Heart right ventricle (tissue), 16 donors: ENCODE results near the gene MIGA1. TPM values are rescaled to one million over a fixed set of nuclear protein-coding genes. Genes with fewer than 3 reads are reported as not detected.

Experiments
- ATAC-seq, 8 donors: fragments of 200-7000 bp; cut with Tn5 transposase; one replicate each; pipeline ENCODE4 v1.9.1; 2020; ENCODE audit warnings: mild to moderate bottlenecking in 8 of 8, moderate library complexity in 8 of 8, moderate number of reproducible peaks in 1 of 8
- DNase-seq, 2 donors: peaks; one replicate each; pipeline ENCODE4 v3.0.0-alpha.2; 2020
- H3K27ac ChIP-seq, 10 donors: fragments of 200-600 bp; sonication (generic) in 2 of 10; one replicate each; pipeline versions ENCODE4 v1.5.0 to v1.8.0; 2020 to 2022; ENCODE audit warnings: mild to moderate bottlenecking in 3 of 10
- H3K27me3 ChIP-seq, 7 donors: fragments of 200-600 bp; one replicate each; pipeline ENCODE4 v1.8.0; 2021 to 2022; ENCODE audit warnings: mild to moderate bottlenecking in 2 of 7
- H3K36me3 ChIP-seq, 9 donors: fragments of 200-600 bp; sonication (generic) in 1 of 9; one replicate each; pipeline versions ENCODE4 v1.5.0 to v1.8.0; 2020 to 2022; ENCODE audit warnings: mild to moderate bottlenecking in 2 of 9
- H3K4me1 ChIP-seq, 9 donors: fragments of 200-600 bp; sonication (generic) in 1 of 9; one replicate each; pipeline versions ENCODE4 v1.5.0 to v1.8.0; 2020 to 2022; ENCODE audit warnings: mild to moderate bottlenecking in 4 of 9
- H3K4me3 ChIP-seq, 10 donors: fragments of 200-600 bp; sonication (generic) in 2 of 10; one replicate each; pipeline versions ENCODE4 v1.5.0 to v1.8.0; 2020 to 2022; ENCODE audit warnings: mild to moderate bottlenecking in 7 of 10, moderate library complexity in 2 of 10
- H3K9me3 ChIP-seq, 11 donors: fragments of 200-600 bp in 10 of 11; sonication (generic) in 2 of 11; one replicate each; pipeline versions ENCODE4 v1.5.0 to v1.8.0; 2013 to 2022; ENCODE audit warnings: mild to moderate bottlenecking in 2 of 11, control low read depth in 1 of 11, moderate library complexity in 1 of 11
- CTCF ChIP-seq, 9 donors: fragments of 200-600 bp; sonication (generic) in 2 of 9; IDR thresholded peaks; one replicate each; pipeline versions ENCODE4 v1.5.0 to v1.8.0; 2021 to 2022; ENCODE audit warnings: antibody characterized with exemption in 9 of 9, mild to moderate bottlenecking in 5 of 9, moderate library complexity in 1 of 9
- WGBS, 2 donors: extraction: QIAGEN DNeasy Blood & Tissue Kit; methylation state at CpG; one replicate each; pipeline ENCODE4 v1.1.7; 2013; ENCODE audit warnings: inconsistent platforms in 1 of 2; 5-methylcytosine and 5-hydroxymethylcytosine counted together
- intact Hi-C, 10 donors: fragments of 100-400 bp; cut with DNase I; formaldehyde crosslinking; loops; one replicate each; pipeline versions ENCODE4 v1.11.1 to v1.14.2; 2022
- polyA plus RNA-seq, 2 donors: library from polyadenylated mRNA; stranded (reverse); fragments of 200-250 nt; gene quantifications; one replicate each; pipeline ENCODE4 v1.2.3, GENCODE V29; 2013
- total RNA-seq, 10 donors: library from RNA; stranded (reverse); fragmentation: NEBNext Ultra II Directional in 3 of 10; extraction: Animal tissue kit (Norgen Biotek cat#: 25700) in 3 of 10; gene quantifications; one replicate each; pipeline versions ENCODE4 v1.2.1 to v1.2.4, GENCODE V29; 2021 to 2023
- donor health status: Arrhythmogenic right ventricular cardiomyopathy.
- donor health status: ischemic (EF 13 %, LVEDD 7.1; RV severe dilation, severe dysfunction).
- donor health status: healthy with polysubstance abuse.
- donor health status: DM: no; HTN: yes; CAD: no.
- donor health status: DM: no; HTN: no; CAD: no.
- donor health status: ischemic (EF 25% LVEDD 6.9; RV normal size, moderate dysfunction).
- donor health status: ischemic (EF 25% LVEDD 5.7; RV mildly dilated, moderate dysfunction).
- donor health status: healthy.
- donor health status: DM: yes; HTN: yes; CAD: no.
- donor health status: Ischemic cardiomyopathy.
- donor health status: ischemic (EF 35%, LVEDD 5.7; RV mildly dilated, moderate dysfunction).
- donor health status: nonischemic (EF 11% LVEDD 7.7; RV severe dilation, severe dysfunction).
- donor health status: DM: yes; HTN: yes; CAD: no.
- donor health status: PGD.
- donor health status: ischemic (EF 29% LVEDD 5.4; RV normal size, mild dysfunction).
- donor health status: nonischemic (EF 23%, LVEDD 6.1; RV moderate dilation, normal function).

Gene MIGA1
- total and polyA plus RNA-seq, 12 donors, result 2.4 to 14.8 (median 11.5) TPM

- WGBS, 2 donors, result 92 to 93% methylated on average over 4 of the region's 4 CpGs
- H3K4me1 ChIP-seq, result no peaks in the 10 kb centered on the region
- no peak for TF ChIP-seq CTCF (IDR thresholded peaks at IDR 0.05)
- intact Hi-C loops, result no loop called here
- H3K9me3 ChIP-seq, result no peaks in the 10 kb centered on the region
- H3K36me3 ChIP-seq, result peaks cover 0 to 36% (median 9%) of the 10 kb centered on the region in 9 donors
- H3K27ac ChIP-seq, result no peak overlapping the region
- no peak overlapping the region for H3K4me3 ChIP-seq
- ATAC-seq (no peak), DNase-seq (no peak)
- H3K27me3 ChIP-seq, result no peaks in the 10 kb centered on the region
These were observed 97.4 kb downstream of the MIGA1 start for GRCh38 chr1:77876884-77877283.

- ATAC-seq, result no peak
- Histone ChIP-seq H3K27me3 (no peaks in the 10 kb centered on the region), H3K36me3 (peaks cover 0 to 5% (median 0%) of the 10 kb centered on the region in 9 donors), H3K4me3 (no peak overlapping the region), H3K4me1 (no peaks in the 10 kb centered on the region), H3K27ac (no peak overlapping the region), H3K9me3 (no peaks in the 10 kb centered on the region)
- no peak for DNase-seq
- no peak for TF ChIP-seq CTCF (IDR thresholded peaks at IDR 0.05)
- 95 to 100% methylated on average over 1 of the region's 1 CpG for WGBS, 2 donors
- intact Hi-C loops, result loop anchor here in 2 of 10 donors (10.0 kb wide), 2 partner anchors 46 to 56 kb away; no protein-coding TSS in a partner anchor
These were observed 101.6 kb downstream of the MIGA1 start for GRCh38 chr1:77881061-77881460.

GRCh38 chr1:77882411-77882810 is 103.0 kb downstream of the MIGA1 start:
- intact Hi-C loops, result loop anchor here in 2 of 10 donors (10.0 kb wide), 2 partner anchors 48 to 58 kb away; no protein-coding TSS in a partner anchor
- Histone ChIP-seq H3K4me1 (peaks cover 0 to 5% (median 0%) of the 10 kb centered on the region in 9 donors), H3K4me3 (no peak overlapping the region), H3K36me3 (peaks cover 0 to 5% (median 0%) of the 10 kb centered on the region in 9 donors), H3K27me3 (peaks cover 0 to 2% (median 0%) of the 10 kb centered on the region in 7 donors), H3K27ac (no peak overlapping the region), H3K9me3 (no peaks in the 10 kb centered on the region)
- ATAC-seq, result no peak
- TF ChIP-seq CTCF (IDR thresholded peaks at IDR 0.05), result no peak
- 67 to 72% methylated on average over 2 of the region's 2 CpGs for WGBS, 2 donors
- no peak for DNase-seq

- intact Hi-C loops, result loop anchor here in 9 of 10 donors (1.0 to 10.0 kb wide), 5 partner anchors 53 to 63 kb away; no protein-coding TSS in a partner anchor
- DNase-seq (peak; percentile 83 to 84), ATAC-seq (peak; percentile 85 to 93 (median 92))
- Histone ChIP-seq H3K27ac (peak within 1 kb of the TSS; percentile 86 to 99 (median 98)), H3K27me3 (peaks cover 0 to 14% (median 0%) of the 10 kb centered on the region in 7 donors), H3K9me3 (no peaks in the 10 kb centered on the region), H3K36me3 (peaks cover 0 to 14% (median 0%) of the 10 kb centered on the region in 9 donors), H3K4me3 (peak within 1 kb of the TSS; percentile 49 to 91 (median 72)), H3K4me1 (peaks cover 0 to 11% (median 3%) of the 10 kb centered on the region in 9 donors)
- 2 to 4% methylated on average over 36 of the region's 36 CpGs for WGBS, 2 donors
- peak in 1 of 9 donors; percentile 13 for TF ChIP-seq CTCF (IDR thresholded peaks at IDR 0.05)
These were observed 108.8 kb downstream of the MIGA1 start, which contains the start of gene NEXN for GRCh38 chr1:77888081-77888780. TSS of gene NEXN (plus strand) at chr1:77888624. CDS start at chr1:77916107, 27,483 bp downstream.
